Adrenal gland (tissue), 12 donors: ENCODE measurements around the gene ANKK1. TPM values are rescaled to one million over a fixed set of nuclear protein-coding genes. Genes with fewer than 3 reads are reported as not detected.

Experiments used
- DNase-seq, 7 donors: peaks; one replicate each; pipeline ENCODE4 v3.0.0-alpha.2; 2019 to 2020
- H3K27ac ChIP-seq, 5 donors: fragments of 200-600 bp; sonication (generic) in 4 of 5; 1 replicate in 3 of 5; 2 replicates in 2 of 5; pipeline versions ENCODE4 v1.5.1 to v1.8.0; 2016 to 2020; ENCODE audit warnings: mild to moderate bottlenecking in 1 of 5
- H3K27me3 ChIP-seq: fragments of 200-600 bp; 2 replicates; pipeline ENCODE4 v1.8.0; 2021
- H3K36me3 ChIP-seq, 2 donors: fragments of 200-600 bp; replicated peaks in 1 of 2; 1 replicate in 1 of 2; 2 replicates in 1 of 2; pipeline versions ENCODE4 v1.5.1 to v1.8.0; 2018 to 2022
- H3K4me1 ChIP-seq, 2 donors: fragments of 200-600 bp; replicated peaks in 1 of 2; 1 replicate in 1 of 2; 2 replicates in 1 of 2; pipeline versions ENCODE4 v1.5.1 to v1.8.0; 2018 to 2021
- H3K4me3 ChIP-seq, 4 donors: fragments of 200-600 bp; sonication (generic) in 3 of 4; one replicate each; pipeline ENCODE4 v1.5.1; 2016 to 2018
- H3K9me3 ChIP-seq, 3 donors: fragments of 200-600 bp; sonication (generic) in 1 of 3; replicated peaks in 1 of 3; 1 replicate in 2 of 3; 2 replicates in 1 of 3; pipeline versions ENCODE4 v1.5.1 to v1.8.0; 2016 to 2021
- POLR2A ChIP-seq, 2 donors: fragments of 450-650 bp; IDR thresholded peaks; one replicate each; pipeline ENCODE4 v1.6.1; 2017; ENCODE audit warnings: antibody characterized with exemption in 2 of 2, mild to moderate bottlenecking in 2 of 2, moderate library complexity in 1 of 2
- WGBS, 4 donors: extraction: QIAGEN DNeasy Blood & Tissue Kit in 2 of 4; methylation state at CpG; one replicate each; pipeline versions ENCODE4 v1.1.5 to v1.1.7; 2013 to 2017; 5-methylcytosine and 5-hydroxymethylcytosine counted together
- intact Hi-C, 2 donors: fragments of 100-400 bp; cut with DNase I; formaldehyde crosslinking; loops; one replicate each; pipeline versions ENCODE4 v1.14.1 to v1.15.0; 2022 to 2023
- polyA plus RNA-seq, 3 donors: library from polyadenylated mRNA; stranded (reverse); fragments of 200-250 nt in 2 of 3; fragments of 350-450 nt in 1 of 3; fragmentation: Illumina TruSeq in 1 of 3; extraction: RNeasy Lipid Tissue Mini Kit (QIAGEN cat#74804) in 1 of 3; gene quantifications; one replicate each; pipeline ENCODE4 v1.2.3, GENCODE V29; 2013 to 2014
- total RNA-seq, 9 donors: library from RNA; depleted of rRNA in 4 of 9; stranded (reverse); fragments of >200 nt in 4 of 9; fragments of 120-200 nt in 1 of 9; fragmentation: NEBNext Ultra II Directional in 1 of 9; extraction: Animal tissue kit (Norgen Biotek cat#: 25700) in 1 of 9; gene quantifications; one replicate each; pipeline versions ENCODE4 v1.1.0 to v1.2.4, GENCODE V29; 2013 to 2023
- TF ChIP-seq, protein P1 (sequence below), 6 experiments: fragments of 450-650 bp in 4 of 6; fragments of 200-600 bp in 2 of 6; sonication (generic) in 1 of 6; IDR thresholded peaks; 1 replicate in 5 of 6; 2 replicates in 1 of 6; pipeline versions ENCODE4 v1.5.1 to v1.8.0; 2016 to 2021; ENCODE audit warnings: antibody characterized with exemption in 6 of 6, mild to moderate bottlenecking in 2 of 6, moderate library complexity in 1 of 6
- donor health status: healthy with polysubstance abuse.
- donor health status: Bipolar disorder and iron deficiency.
- donor health status: DM: yes; HTN: yes; CAD: no.
- donor health status: DM: no; HTN: no; CAD: no.
- donor health status: DM: no; HTN: no; CAD: no.
- donor health status: DM: yes; HTN: yes; CAD: no.

The ANKK1 gene
- total and polyA plus RNA-seq, 12 donors = 0.05 to 3.5 (median 0.18) TPM; not detected in 1

DNA sequence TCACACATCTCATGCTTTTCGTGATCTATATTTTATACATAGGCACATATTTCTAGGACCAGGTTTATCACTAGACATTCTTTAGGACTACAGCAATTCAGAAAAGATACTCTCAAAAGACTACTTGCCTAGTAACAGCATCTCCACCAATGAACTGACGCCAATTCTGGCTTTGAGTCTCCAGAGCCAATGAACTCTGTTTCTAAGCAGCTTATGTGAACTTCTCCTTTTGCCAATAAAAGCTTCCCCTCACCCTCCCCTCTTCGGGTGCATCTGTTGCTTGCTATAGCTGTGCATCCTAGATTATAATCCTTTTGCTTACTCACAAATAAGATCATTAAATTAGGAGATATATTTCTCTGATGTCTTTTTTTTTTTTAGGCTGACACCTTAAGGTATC, 11.4 kb upstream of the ANKK1 start:
- peaks cover 0 to 10% of the 10 kb centered on the region in 2 donors for H3K4me1 ChIP-seq
- no peaks in the 10 kb centered on the region for H3K36me3 ChIP-seq
- H3K27me3 ChIP-seq = no peaks in the 10 kb centered on the region
- WGBS, 4 donors = 29 to 35% (median 30%) methylated on average over 3 of the region's 3 CpGs
- no peak overlapping the region for H3K4me3 ChIP-seq
- no peaks in the 10 kb centered on the region for H3K9me3 ChIP-seq
- intact Hi-C loops = no loop called here
- peak in 2 of 7 donors; percentile 28 to 34 for DNase-seq
- H3K27ac ChIP-seq = no peak overlapping the region
- TF ChIP-seq, protein P1, sequence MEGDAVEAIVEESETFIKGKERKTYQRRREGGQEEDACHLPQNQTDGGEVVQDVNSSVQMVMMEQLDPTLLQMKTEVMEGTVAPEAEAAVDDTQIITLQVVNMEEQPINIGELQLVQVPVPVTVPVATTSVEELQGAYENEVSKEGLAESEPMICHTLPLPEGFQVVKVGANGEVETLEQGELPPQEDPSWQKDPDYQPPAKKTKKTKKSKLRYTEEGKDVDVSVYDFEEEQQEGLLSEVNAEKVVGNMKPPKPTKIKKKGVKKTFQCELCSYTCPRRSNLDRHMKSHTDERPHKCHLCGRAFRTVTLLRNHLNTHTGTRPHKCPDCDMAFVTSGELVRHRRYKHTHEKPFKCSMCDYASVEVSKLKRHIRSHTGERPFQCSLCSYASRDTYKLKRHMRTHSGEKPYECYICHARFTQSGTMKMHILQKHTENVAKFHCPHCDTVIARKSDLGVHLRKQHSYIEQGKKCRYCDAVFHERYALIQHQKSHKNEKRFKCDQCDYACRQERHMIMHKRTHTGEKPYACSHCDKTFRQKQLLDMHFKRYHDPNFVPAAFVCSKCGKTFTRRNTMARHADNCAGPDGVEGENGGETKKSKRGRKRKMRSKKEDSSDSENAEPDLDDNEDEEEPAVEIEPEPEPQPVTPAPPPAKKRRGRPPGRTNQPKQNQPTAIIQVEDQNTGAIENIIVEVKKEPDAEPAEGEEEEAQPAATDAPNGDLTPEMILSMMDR (IDR thresholded peaks at IDR 0.05) = no peak
- TF ChIP-seq POLR2A (IDR thresholded peaks at IDR 0.05) = no peak

DNA sequence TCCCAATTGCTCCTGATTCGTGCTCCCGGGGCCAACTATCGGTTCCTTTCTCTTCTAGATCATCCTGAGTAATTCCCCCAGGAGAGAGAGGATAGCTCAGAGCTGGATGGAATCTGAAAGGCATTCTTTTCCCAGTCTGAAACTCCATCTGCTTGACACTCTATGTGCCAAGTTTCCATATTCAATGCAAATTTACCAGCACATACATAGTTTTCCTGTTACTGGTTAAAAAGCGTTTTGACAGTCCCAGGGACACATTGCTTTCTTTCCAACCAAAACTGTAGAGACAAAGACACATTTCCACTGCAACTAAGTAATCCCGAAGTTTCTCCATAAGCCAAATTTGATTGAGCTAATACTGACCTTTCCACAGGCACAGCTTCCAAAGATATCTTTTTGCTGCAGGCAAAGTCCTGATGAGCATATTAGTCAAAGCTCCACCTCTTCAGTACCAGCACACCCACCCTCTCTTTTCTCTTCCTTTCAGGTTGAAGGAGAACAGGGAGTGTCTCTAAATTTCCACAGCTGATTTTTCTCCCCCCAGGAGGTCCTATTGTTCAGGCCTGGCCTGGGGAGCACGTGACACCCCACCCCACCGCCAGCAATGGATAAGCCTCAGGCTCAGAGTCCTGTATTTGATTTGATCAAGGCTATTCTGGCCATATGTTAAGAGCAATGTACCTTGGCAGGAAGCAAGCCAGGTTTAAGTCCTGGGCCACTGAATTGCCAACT, 9.7 kb upstream of the ANKK1 start:
- WGBS, 4 donors = 67 to 83% (median 74%) methylated on average over 6 to 7 of the region's 7 CpGs
- no peaks in the 10 kb centered on the region for H3K9me3 ChIP-seq
- no peaks in the 10 kb centered on the region for H3K27me3 ChIP-seq
- H3K36me3 ChIP-seq = no peaks in the 10 kb centered on the region
- H3K4me1 ChIP-seq = peaks cover 0 to 10% of the 10 kb centered on the region in 2 donors
- no peak for DNase-seq
- no peak for TF ChIP-seq POLR2A (IDR thresholded peaks at IDR 0.05)
- TF ChIP-seq, protein P1 (IDR thresholded peaks at IDR 0.05) = no peak
- intact Hi-C loops = no loop called here
- H3K4me3 ChIP-seq = no peak overlapping the region
- no peak overlapping the region for H3K27ac ChIP-seq

DNA sequence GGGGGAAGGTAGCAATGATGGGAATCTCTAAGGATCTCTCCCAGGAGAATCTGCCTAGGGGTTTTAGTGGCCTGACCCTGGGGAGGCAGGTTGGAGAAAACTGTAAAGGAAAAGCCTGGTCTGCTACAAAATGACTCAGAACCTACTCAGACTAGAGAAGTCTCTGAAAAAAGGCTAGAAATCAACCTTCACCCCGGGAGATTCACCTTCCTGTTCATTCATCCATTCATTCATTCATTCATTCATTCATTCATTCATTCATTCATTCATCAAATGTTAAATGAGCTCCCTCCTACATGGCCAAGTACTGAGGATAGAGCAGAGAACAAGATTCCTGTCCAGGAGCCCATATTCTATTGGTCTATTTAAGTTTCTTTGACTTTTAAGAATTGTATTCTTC, 8.9 kb upstream of the ANKK1 start:
- no peaks in the 10 kb centered on the region for H3K27me3 ChIP-seq
- H3K27ac ChIP-seq = no peak overlapping the region
- WGBS, 4 donors = 52 to 75% (median 63%) methylated on average over 1 of the region's 1 CpG
- no peak overlapping the region for H3K4me3 ChIP-seq
- H3K36me3 ChIP-seq = no peaks in the 10 kb centered on the region
- no peak for TF ChIP-seq POLR2A (IDR thresholded peaks at IDR 0.05)
- TF ChIP-seq, protein P1 (IDR thresholded peaks at IDR 0.05) = no peak
- H3K4me1 ChIP-seq = peaks cover 0 to 6% of the 10 kb centered on the region in 2 donors
- no peaks in the 10 kb centered on the region for H3K9me3 ChIP-seq
- intact Hi-C loops = no loop called here
- DNase-seq = no peak

DNA sequence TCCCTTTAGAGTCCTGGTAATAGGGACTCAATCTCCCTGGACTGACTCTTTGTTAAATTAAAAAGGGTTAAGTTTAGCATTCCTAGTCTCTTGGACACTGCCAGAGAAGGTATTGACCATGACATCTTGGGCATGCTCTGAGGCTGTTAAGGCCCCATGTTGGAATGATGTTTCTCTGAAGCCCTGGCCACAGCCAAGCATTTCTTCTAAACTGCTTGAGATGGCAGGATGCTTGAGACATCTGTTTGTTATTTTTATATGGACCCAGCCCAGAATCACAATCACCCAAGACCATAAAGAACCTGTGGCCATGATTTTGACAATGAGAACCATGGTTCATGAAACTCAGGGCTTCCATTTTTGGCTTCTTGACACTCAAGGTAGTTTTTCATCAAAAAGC, 5.5 kb upstream of the ANKK1 start:
- TF ChIP-seq, protein P1 (IDR thresholded peaks at IDR 0.05) = no peak
- no peak for TF ChIP-seq POLR2A (IDR thresholded peaks at IDR 0.05)
- intact Hi-C loops = no loop called here
- DNase-seq = no peak
- H3K4me1 ChIP-seq = no peaks in the 10 kb centered on the region
- no peaks in the 10 kb centered on the region for H3K9me3 ChIP-seq
- no peaks in the 10 kb centered on the region for H3K36me3 ChIP-seq
- no peak overlapping the region for H3K4me3 ChIP-seq
- H3K27ac ChIP-seq = no peak overlapping the region
- H3K27me3 ChIP-seq = no peaks in the 10 kb centered on the region
